GM12878 (cell line): ENCODE results near the gene ATP2C2. TPM values are rescaled to one million over a fixed set of nuclear protein-coding genes. Genes with fewer than 3 reads are reported as not detected.

ENCODE experiments used
- CHD2 ChIP-seq: IDR thresholded peaks from 2 replicates; pipeline ENCODE4 v1.6.1; 2011; ENCODE audit warnings: low read depth, low read length, improper control_type of control experiment, borderline replicate concordance
- DPF2 ChIP-seq: fragments of 450-650 bp; IDR thresholded peaks from 2 replicates; pipeline ENCODE4 v1.6.1; 2017; ENCODE audit warnings: mild to moderate bottlenecking
- EGR1 ChIP-seq, 2 experiments: IDR thresholded peaks; 1 replicate in 1 of 2; 2 replicates in 1 of 2; pipeline ENCODE4 v1.6.1; 2011 to 2012; ENCODE audit warnings: low read depth in 2 of 2, low read length in 2 of 2, borderline replicate concordance in 1 of 2, mild to moderate bottlenecking in 1 of 2, moderate library complexity in 1 of 2
- FOXK2 ChIP-seq: fragments of 450-650 bp; IDR thresholded peaks from 2 replicates; pipeline ENCODE4 v1.6.1; 2017; ENCODE audit warnings: mild to moderate bottlenecking, moderate library complexity
- HDAC2 ChIP-seq: fragments of 200-600 bp; sonication (generic); IDR thresholded peaks from 2 replicates; pipeline ENCODE4 v1.6.1; 2017
- NFYA ChIP-seq: IDR thresholded peaks from 2 replicates; pipeline ENCODE4 v1.6.1; 2011; ENCODE audit warnings: low read depth, mild to moderate bottlenecking, low read length, improper control_type of control experiment, borderline replicate concordance
- RELA ChIP-seq: fragments of 450-650 bp; IDR thresholded peaks from 2 replicates; pipeline ENCODE4 v1.8.0; 2014; ENCODE audit warnings: borderline replicate concordance; ENCODE audit not compliant: partially characterized antibody
- SMAD5 ChIP-seq: IDR thresholded peaks from 2 replicates; pipeline ENCODE4 v1.6.1; 2016; ENCODE audit warnings: antibody characterized with exemption, low read depth
- TCF7 ChIP-seq: IDR thresholded peaks from 2 replicates; pipeline ENCODE4 v1.6.1; 2014; ENCODE audit warnings: antibody characterized with exemption, borderline replicate concordance
- ZNF592 ChIP-seq: fragments of 450-650 bp; IDR thresholded peaks from 2 replicates; pipeline ENCODE4 v1.6.1; 2017; ENCODE audit warnings: mild to moderate bottlenecking, moderate library complexity
- ZNF622 ChIP-seq: fragments of 450-650 bp; IDR thresholded peaks from 2 replicates; pipeline ENCODE4 v1.6.1; 2017; ENCODE audit warnings: mild to moderate bottlenecking, inconsistent platforms
- ZSCAN29 ChIP-seq: fragments of 450-650 bp; IDR thresholded peaks from 2 replicates; pipeline ENCODE4 v1.6.1; 2017; ENCODE audit warnings: mild to moderate bottlenecking, moderate library complexity
- polyA plus RNA-seq, 11 experiments: library from polyadenylated mRNA; depleted of rRNA in 4 of 11; unstranded in 6 of 11; stranded (reverse) in 5 of 11; fragments of >200 nt; fragmentation: Nextera tagmentation in 4 of 11; fragmentation: Illumina TruSeq in 1 of 11; extraction: Ambion mirVana in 4 of 11; extraction: Trizol in 1 of 11; gene quantifications; 1 replicate in 1 of 11; 2 replicates in 10 of 11; pipeline versions ENCODE4 v1.2.1 to v1.2.3, GENCODE V29; 2011 to 2016; ENCODE audit warnings: inconsistent platforms in 2 of 11, missing spikeins in 2 of 11, low read depth in 1 of 11
- total RNA-seq, 4 experiments: library from RNA; depleted of rRNA in 3 of 4; stranded (reverse); fragments of >200 nt in 3 of 4; fragmentation: Illumina TruSeq in 1 of 4; extraction: Trizol in 1 of 4; gene quantifications; 2 replicates each; pipeline versions ENCODE4 v1.2.1 to v1.2.3, GENCODE V29; 2013 to 2021
- TF ChIP-seq, protein P1 (sequence below): fragments of 150-350 bp; IDR thresholded peaks from 2 replicates; pipeline ENCODE4 v1.6.1; 2016; ENCODE audit warnings: low read depth, low read length
- TF ChIP-seq, protein P2 (sequence below): fragments of 450-650 bp; IDR thresholded peaks from 2 replicates; pipeline ENCODE4 v1.6.1; 2017; ENCODE audit warnings: low read depth, mild to moderate bottlenecking, moderate library complexity

Gene ATP2C2
- total and polyA plus RNA-seq, 10 of the 15 experiments (the other 5 are each of a cell fraction or from before 2014, with no cell fraction given) = 0.05 to 0.19 TPM; not detected in 8

GRCh38 chr16:84421938-84422220 is 53.5 kb downstream of the ATP2C2 start (continued):
- TF ChIP-seq ZNF592 (no peak), DPF2 (no peak), ZSCAN29 (no peak), SMAD5 (no peak), RELA (no peak), NFYA (no peak), ZNF622 (no peak), FOXK2 (no peak), HDAC2 (no peak), TCF7 (no peak), EGR1 (IDR thresholded peaks at IDR 0.05; ENCODE audit: borderline replicate concordance in 1 of 2, low read depth in 2 of 2, low read length in 2 of 2) (no peak), CHD2 (no peak)
- TF ChIP-seq, protein P1, sequence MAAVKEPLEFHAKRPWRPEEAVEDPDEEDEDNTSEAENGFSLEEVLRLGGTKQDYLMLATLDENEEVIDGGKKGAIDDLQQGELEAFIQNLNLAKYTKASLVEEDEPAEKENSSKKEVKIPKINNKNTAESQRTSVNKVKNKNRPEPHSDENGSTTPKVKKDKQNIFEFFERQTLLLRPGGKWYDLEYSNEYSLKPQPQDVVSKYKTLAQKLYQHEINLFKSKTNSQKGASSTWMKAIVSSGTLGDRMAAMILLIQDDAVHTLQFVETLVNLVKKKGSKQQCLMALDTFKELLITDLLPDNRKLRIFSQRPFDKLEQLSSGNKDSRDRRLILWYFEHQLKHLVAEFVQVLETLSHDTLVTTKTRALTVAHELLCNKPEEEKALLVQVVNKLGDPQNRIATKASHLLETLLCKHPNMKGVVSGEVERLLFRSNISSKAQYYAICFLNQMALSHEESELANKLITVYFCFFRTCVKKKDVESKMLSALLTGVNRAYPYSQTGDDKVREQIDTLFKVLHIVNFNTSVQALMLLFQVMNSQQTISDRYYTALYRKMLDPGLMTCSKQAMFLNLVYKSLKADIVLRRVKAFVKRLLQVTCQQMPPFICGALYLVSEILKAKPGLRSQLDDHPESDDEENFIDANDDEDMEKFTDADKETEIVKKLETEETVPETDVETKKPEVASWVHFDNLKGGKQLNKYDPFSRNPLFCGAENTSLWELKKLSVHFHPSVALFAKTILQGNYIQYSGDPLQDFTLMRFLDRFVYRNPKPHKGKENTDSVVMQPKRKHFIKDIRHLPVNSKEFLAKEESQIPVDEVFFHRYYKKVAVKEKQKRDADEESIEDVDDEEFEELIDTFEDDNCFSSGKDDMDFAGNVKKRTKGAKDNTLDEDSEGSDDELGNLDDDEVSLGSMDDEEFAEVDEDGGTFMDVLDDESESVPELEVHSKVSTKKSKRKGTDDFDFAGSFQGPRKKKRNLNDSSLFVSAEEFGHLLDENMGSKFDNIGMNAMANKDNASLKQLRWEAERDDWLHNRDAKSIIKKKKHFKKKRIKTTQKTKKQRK = no peak
- TF ChIP-seq, protein P2, sequence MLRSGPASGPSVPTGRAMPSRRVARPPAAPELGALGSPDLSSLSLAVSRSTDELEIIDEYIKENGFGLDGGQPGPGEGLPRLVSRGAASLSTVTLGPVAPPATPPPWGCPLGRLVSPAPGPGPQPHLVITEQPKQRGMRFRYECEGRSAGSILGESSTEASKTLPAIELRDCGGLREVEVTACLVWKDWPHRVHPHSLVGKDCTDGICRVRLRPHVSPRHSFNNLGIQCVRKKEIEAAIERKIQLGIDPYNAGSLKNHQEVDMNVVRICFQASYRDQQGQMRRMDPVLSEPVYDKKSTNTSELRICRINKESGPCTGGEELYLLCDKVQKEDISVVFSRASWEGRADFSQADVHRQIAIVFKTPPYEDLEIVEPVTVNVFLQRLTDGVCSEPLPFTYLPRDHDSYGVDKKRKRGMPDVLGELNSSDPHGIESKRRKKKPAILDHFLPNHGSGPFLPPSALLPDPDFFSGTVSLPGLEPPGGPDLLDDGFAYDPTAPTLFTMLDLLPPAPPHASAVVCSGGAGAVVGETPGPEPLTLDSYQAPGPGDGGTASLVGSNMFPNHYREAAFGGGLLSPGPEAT = no peak
